Stimulated activated CD8-positive, alpha-beta memory T cell treated with anti-CD3 and anti-CD28 coated beads, Interleukin-15, amount 100 ng/mL, for 1 hour (primary cell): ENCODE measurements around the gene C19orf81.

Experiments
- DNase-seq: peaks from one replicate; pipeline ENCODE4 v3.0.0-alpha.2; 2020; ENCODE audit warnings: low read depth

The C19orf81 gene

DNA sequence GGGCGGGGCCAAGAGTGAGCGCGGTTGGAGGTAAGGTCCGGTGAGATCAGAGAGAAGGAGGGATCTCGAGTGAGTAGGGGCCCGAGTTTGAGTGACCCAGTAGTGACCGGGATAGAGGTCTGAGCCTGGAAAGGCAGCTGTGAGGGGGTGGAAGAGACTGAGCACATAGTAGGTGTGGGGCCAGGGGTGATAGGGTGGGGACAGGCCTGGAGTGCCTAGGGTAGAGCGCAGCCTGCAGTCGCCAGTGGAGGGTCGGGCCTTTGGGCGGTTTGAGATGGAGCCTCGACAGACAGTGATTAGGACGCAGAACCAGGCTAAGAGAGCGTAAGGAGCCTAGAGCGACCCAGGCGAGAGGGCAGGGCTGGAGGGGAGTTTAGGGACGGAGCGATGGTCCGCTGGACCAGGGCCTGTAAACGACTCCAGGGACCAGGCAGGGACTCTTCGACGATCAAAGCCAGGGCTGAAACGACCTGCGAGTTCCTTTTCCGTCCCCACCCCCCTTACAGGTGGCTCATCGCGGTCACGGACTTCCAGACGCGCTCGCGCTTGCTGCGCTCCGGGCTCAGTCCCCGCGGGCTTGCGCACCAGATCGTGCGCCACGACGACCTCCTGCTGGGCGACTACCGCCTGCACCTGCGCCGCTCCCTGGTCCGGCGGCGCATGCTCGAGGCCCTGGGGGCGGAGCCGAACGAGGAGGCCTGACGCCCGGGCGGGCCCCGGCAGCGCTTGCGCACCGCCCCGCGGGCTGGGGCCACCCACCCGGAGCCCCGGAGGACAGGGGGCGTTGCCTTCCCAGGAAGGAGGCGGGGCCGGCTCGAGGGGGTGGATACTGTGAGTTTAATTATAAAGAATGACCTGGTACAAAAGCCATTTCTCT is 9.4 kb downstream of the C19orf81 start:
- no peak for DNase-seq

DNA sequence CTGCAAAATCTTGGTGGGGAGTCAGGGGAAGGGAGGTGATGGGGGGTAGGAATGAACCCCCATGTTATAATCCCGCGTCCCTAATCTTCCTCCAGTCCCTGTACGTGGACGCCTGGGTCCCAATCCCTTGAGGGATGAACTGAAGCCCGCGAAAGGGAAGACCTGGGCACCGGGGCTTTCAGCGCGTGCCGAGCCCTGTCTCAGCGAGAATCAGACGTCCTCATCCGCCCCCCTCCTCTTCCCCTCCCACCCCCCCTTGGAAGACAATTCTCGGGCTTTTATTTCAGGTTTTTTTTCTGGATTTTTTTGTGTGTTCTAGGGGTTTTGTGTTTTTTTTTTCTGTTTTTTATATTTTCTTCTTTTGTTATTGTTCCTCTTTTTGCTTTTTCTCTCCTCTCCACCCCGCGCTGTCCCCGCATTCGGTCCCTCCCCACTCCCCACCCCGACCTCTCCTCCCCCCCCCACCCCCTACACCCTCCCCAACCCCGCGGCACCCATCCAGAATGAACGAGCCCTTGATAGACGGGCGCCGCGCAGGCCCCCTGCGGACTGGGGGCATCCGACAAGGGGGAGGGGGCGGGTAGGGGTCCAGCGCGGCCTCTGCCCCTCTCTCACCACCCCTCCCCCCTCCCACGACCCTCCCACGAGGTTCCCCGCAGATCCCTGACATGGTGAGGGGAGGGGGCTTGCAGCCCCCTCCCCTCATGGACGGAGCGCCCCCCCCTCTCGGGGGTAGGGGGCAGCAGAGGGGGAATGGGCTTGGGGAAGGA is 10.3 kb downstream of the C19orf81 start:
- DNase-seq, result no peak

DNA sequence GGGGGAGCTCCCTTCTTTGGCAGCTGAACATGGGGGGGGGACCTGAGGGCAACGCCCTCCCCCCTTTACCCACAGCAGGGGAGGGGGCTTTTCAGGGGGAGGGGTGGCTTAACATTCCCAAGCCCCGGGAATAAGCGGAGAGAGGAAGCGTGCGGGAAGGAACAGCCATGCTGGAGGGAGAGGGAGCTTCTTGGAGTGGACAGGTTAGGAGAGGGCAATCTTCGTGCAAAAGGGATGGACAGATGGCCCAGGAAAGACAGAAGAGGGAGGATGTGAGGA is 10.8 kb downstream of the C19orf81 start:
- no peak for DNase-seq

DNA sequence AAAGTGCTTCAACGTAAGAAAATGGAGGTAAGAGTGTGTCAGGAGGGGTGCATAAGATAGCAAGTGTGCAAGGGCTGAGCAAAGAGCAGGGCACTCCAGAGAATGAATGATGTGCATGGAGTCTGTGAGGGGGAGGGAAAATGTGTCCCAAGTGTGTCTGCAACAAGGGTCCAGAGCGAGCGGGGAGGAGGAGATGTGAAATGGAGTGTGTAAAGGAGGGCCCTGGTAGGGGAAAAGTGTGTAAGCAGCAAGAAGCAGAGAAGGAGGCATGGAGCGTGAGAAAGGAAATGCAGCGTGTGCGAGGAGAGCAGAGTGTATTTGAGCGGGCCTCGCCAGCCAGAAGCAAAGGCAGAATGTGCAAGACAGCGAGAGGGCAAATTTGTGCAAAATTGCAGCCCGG is 11.8 kb downstream of the C19orf81 start:
- DNase-seq, result no peak

DNA sequence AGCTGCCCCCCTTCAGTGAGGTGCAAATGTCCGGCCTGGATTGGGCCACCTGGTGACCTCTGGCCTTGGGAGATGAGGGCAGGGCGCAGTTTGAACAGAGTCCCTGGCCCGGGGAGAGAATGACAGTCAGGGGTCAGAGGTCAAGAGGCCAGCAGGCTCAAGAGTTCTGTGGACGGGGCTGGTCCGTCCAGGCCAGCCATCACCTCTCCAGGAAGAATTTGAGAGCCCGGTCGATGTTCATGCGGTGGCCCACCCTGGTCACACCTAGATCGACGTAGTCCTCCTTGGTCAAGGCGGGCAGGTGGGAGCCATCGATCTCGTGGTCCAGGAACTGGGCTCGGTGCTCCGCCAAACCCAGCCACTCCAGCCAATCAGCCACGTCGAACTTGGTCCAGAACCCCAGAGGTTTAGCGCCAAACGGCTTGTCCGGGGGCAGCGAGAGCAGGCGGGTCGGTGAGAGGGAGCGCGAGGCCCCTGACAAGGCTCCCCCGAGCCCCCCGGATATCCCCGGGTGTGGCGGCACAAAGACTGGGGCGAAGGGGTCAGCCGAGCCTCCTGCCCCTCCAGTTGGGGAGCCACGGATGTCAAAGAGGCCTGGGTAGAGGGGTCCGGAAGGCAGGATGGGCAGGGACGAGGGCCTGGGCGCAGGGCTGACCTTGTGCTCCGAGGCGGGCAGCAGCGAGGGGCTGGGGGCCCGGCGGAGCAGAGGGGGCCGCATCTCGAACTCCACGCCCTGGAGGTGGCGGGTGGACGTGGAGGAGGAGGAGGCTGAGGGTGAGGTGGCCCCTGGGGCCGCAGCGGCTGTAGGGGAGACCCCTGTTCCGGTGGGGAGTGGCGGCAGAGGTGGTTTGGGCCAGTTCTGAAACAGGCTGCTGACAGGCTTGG is 12.8 kb downstream of the C19orf81 start:
- no peak for DNase-seq

DNA sequence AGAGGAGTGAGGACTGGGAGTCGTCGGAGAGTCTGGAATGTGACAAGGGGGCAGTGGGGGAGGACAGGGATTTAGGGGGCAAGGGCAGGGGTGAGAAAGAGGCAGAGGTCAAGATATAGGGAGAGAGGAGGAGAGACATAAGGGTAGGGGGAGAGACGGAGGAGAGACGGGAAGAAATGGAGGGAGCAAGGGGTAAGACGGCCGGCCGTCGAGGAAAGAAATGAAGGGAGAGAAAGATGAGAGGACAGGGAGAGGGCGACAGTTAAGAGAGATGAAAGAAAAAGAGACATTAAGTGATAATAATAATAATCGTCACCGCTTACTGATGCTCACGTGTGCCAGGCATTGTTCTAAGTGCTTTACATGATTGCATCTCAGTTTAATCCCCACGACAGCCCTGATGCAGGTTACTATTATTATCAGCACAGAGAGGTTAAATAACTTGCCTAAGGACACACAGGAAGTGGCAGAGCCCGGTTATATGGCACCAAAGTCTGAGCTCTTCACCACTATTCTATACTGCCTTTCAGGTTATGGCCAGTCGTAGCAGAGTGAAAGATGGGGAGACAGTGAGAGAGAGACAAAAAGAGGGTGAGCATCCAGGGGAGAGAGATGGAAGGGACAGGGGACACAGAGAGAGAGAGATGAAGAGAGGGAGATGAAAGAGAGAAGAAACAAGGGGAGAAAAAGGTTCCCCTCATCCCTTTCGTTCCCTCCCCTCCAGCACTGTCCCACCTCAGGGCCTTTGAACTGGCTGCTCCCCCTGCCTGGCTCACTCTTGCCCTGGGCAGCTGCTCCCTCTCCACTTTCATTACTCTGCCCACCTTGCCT is 13.6 kb downstream of the C19orf81 start:
- no peak for DNase-seq

DNA sequence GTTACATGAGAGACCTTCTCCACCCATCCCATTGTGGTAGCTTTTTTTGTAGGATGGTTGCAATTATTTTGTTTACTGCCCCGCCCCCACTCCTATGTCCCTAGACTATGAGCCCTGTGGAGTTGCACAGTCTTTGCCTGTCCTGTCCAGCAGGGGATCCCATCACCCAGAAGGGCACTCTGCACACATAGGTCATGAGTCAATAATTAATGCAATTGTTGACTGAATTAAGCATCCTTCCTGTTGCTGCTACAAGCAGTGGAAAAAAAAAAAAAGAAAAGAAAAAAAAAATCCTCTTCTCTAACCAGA is 14.2 kb downstream of the C19orf81 start:
- no peak for DNase-seq

DNA sequence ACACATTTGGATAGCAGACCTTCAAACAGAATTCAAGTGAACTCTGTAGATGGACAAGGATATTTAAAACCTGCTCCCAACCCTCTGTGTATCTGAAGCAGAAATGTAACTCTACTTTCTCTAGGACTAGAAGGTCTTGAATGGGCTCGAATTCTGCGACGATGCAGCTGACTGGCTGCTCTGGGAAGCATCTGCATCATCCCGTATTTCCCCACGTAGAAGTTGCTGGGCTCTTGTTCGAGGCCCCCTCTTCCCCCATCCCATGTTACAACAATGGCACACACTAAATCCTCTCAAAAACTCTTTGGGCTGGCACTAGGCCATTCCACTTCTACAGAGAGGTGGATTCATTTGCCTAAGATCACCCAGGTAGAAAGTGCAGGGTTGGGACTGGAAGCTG is 15.0 kb downstream of the C19orf81 start:
- DNase-seq, result no peak

DNA sequence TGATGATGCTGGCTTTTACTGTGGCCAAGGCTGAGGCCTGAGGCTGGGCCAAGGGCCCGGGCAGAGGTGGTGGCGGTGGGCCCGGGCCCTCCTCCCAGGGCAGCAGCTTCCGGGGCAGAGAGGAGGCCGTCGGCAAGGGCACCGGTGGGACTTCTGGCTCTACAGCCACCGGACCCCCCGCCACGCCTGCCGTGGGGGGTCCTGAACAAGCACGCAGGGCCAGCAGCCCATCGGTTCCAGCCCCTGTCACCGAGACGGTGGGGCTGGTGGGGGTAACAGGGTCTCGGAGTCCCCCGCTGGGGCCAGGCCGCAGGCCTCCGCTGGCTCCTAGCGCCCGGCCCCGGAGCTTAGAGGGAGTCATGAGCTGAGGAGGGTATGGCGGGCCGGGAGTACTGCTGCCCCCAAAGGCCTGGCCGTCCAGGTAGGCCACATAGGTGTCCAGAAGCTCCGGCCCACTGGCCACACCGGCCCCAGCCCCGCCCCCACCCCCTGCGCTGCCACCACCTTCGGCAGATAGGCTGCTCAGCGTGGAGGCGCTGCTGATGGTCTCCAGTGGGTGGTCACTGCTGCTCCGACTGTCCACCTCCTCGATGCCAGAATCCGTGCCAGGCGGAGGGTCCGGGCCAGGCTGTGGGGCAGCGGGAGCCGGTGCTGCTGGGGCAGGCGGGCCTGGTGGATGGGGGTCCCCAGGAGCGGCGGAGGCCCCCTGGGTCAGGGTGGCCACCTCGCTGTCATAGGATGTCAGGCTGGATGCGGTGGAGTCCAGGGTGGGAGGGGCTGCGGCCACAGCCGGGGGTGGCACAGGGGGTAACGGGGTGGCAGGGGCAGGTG is 17.3 kb downstream of the C19orf81 start:
- DNase-seq, result no peak

DNA sequence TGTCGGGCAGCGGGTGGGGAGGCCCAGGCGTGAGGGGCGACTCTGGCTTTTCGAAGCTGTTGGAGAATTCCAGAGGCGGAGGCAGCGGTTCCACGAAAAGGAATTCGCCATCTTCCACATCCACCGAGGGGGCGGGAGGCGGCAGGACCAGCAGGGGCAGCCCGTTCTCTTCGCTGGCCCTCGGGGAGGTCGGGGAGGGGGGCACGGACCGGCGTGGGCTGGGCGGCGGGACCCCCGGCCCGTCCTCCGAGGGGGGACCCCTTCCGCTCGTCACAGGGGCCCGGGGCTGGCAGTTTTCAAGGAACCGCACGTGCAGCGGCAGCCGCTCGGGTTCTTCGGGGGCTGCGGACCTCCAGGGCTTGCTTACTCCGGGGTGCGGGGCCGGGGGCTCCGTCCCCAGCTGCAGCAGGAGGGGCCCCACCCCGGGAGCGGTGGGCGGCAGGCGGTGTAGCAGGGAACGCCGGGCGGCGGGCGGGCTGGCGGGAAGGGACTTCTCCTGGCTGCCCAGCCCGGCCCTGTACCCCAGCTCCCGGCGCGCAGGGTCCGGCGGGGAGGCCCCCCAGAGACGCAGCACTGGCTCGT is 18.0 kb downstream of the C19orf81 start:
- no peak for DNase-seq

DNA sequence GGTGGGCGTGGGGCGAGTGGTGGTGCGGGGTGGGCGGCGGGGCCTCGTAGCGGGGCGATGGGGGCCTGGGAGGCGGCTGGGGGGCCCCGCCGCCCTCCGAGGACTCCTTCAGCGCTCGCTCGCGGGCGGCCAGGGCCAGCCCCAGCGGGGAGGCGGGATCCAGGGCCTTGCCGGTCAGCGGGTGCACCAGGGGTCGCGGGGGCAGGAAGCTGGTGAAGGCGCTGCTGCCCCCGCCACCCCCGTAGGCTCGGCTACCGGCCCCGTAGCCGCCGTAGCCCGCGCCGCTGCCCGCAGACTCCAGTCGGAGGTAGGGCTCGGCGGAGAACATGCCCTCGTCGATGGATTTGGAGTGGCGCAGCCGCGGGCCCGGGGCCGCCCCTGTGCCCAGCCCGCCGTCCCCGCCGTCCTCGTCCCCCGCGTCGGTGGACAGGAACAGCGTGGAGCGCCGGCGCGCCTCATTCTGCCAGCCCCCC is 18.6 kb downstream of the C19orf81 start:
- no peak for DNase-seq

DNA sequence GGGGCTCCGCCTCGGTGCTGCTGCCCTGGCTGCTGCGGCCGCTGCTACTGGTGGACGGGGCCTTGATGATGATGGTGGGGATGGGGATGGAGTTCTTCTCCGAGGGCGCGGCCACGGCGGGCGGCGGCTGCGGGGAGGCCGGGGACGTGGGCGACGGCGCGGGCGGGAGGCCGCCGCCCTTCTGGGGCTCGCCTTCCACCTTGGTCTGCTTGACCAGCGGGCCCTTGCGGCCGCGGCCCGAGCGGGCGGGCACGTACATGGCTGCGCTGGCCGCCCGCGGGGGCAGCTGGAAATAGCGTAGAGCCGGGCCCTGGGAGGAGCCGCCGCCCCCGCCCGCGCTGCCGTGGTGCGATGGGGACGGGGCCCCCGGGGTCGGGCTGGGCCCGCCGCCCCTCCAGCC is 19.2 kb downstream of the C19orf81 start:
- DNase-seq, result no peak

DNA sequence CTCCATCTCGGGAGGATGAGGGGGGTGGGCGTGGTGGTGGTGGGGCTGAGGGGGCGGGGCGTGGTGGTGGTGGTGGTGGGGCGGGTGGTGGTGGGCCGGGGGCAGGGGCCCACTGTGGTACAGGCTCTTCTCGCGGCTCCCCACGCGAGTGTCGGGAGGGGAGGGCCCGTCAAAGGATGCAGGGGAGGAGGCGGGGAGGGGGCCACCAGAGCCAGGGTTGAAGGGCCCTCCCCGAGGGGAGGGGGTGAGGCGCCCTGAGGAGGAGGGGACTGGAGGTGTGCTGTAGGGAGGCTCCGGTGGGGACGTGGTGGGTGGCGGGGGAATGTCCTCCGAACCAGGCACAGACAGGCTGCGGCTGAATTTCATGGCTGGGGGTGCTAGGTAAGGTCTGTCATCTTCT is 19.6 kb downstream of the C19orf81 start:
- no peak for DNase-seq

DNA sequence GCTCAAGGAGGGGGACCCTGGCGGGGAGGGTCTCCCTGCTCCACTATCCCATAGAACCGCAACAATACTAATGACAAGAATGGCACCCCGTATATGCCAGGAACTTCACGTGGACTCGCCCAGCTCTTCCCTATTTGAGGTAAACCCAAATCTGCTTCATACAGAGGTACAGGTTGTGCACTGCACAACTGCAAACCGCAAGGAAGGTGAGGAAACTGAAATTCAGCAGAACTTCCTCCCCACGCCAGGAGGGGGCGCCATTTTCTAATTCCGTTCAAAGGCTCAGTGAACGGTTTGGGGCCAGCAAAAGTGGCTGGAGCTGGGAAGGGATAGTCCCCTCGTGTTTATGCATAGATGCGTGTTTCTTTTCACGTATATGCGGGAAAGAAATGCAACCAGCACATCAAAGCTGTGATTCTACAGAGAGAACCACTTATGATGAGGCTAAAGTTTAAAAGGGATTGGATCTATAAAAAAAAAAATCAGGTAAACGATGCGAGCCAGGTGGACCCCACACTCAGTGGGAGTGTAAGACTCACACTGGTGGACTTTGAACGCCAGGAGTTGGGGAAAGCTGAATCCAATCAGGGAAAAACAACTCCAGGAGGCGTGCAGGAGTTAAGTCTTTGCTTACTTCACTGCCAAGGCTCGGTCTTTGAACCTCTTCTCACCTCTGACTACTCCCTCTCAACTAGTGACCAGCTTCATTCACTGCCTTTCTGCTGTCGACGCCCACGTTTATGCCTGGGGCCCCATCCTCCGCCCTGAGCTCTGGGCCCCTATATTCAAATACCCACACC is 20.3 kb downstream of the C19orf81 start:
- DNase-seq, result no peak

DNA sequence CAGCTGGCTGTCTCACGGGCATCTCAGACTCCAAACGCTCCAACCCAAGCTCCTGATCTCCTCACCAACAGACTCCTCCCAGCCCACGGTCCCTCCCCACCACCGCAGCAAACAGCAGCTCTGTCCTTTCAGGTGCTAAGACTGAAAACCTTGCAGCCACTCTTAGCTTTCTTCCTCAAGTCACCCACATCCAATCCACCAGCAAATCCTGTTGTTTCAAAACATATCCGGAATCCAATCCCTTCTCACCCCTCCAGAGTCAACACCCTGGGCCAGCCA is 20.8 kb downstream of the C19orf81 start:
- no peak for DNase-seq

DNA sequence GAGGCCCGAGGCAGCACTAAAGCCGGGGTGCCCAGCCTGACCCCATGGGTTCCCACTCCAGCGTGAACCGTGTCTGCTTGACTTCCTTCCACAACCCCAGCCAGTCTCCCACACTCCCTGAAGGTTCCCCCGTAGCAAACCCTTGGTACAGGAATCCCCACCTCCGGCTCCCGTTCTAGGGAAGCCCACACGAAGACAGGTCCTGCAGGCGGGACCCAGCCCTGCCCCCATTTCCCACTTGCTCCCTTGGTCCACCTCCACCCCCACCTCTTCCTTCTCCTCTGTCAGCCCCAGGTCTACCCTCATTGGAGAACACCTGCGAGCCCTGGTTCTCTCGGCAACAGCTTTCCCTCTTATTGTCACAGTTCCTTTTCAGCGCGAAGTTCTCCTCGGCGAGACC is 23.9 kb downstream of the C19orf81 start:
- no peak for DNase-seq

DNA sequence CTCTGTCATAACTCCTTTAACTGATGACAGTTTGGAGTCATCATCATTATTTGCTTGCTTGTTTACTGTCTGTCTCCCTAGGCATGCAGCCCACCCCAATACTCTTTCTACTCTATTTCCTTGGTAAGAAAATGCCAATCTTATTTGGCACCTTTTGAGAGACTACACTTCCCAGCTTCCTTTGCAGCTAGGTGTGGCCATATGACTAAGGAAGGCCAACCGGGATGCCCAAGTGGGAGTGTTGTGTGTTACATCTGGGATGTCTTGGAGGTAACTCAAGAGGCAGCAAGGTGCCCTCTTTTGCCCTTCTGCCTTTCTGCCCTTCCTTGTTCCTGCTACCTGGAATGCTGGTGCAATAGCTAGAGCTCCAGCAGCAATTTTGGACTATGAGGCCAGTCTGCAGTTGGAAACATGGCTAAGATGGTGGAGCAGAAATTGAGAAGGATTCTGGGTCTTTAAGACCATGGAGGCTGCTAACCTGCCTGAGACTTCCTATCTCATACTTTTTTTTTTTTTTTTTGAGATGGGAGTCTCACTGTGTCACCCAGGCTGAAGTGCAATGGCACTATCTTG is 27.5 kb downstream of the C19orf81 start:
- no peak for DNase-seq

DNA sequence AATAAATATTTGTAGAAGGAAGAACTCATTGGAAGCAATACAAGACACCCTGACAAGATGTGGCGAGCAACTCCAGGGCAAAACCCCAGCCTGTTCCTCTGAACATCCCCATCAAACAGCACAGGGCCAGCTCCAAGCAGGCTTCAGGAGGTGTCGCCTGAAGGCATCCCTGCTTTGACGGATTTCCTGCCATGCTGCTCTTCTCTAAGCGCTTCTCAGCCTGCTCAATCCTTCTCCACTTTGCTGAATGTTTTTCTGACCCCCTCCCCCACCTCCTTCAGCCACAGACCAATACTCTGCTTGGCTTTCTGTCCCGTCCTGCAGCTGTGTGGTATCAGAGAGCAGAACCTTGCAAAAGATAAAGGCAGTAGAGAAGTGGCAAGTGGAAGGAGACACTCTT is 28.4 kb downstream of the C19orf81 start:
- no peak for DNase-seq

DNA sequence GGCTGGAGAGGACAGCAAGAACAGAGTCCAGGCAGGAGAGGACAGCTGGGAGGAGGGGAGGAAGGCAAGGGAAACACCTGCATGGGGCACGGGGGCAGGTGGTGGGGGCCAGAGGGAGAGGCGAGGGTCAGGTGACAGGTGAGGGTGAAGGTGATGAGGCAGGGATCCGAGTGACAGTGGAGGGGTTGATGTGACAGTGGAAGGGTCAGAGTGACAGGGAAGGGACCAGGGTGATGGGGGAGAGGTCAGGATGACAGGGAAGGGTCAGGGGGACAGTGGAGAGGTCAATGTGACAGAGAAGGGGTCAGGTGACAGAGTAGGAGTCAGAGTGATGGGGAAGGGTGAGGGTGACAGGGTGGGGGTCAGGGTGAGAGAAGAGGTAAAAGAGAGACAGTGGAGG is 29.1 kb downstream of the C19orf81 start:
- no peak for DNase-seq
